OCI-LY1 (cell line): Measurements from ENCODE around the gene KRTAP3-3.
"Not testable (repeated sequence)": the region's sequence is repeated elsewhere in the genome, so short reads cannot be mapped to it uniquely, and the experiment has no call there.

Source experiments
- H2AFZ ChIP-seq: fragments of 200-600 bp; sonication (generic), shearing (Covaris generic); 2 replicates; pipeline ENCODE4 v1.6.0; 2014; ENCODE audit warnings: antibody characterized with exemption, mild to moderate bottlenecking, low read length
- H3F3A ChIP-seq: fragments of 200-600 bp; sonication (generic), shearing (Covaris generic); 2 replicates; pipeline ENCODE4 v1.6.0; 2014; ENCODE audit warnings: mild to moderate bottlenecking, antibody characterized with exemption, low read length, moderate library complexity; ENCODE audit not compliant: insufficient read depth
- H3K27ac ChIP-seq: fragments of 200-600 bp; sonication (generic); 2 replicates; pipeline ENCODE4 v1.5.1; 2014; ENCODE audit warnings: low read length, mixed run types, mild to moderate bottlenecking, low read depth; ENCODE audit not compliant: poor library complexity, severe bottlenecking
- H3K27me3 ChIP-seq: fragments of 200-600 bp; sonication (generic); 2 replicates; pipeline ENCODE4 v1.6.0; 2014; ENCODE audit warnings: antibody characterized with exemption, mild to moderate bottlenecking, low read length, moderate library complexity; ENCODE audit not compliant: insufficient read depth
- H3K36me3 ChIP-seq: fragments of 200-600 bp; sonication (generic); 2 replicates; pipeline ENCODE4 v1.6.1; 2014; ENCODE audit warnings: mild to moderate bottlenecking, antibody characterized with exemption, low read length, moderate library complexity, mixed read lengths; ENCODE audit not compliant: insufficient read depth
- H3K4me1 ChIP-seq: fragments of 200-600 bp; sonication (generic); 2 replicates; pipeline ENCODE4 v1.5.1; 2014; ENCODE audit warnings: mild to moderate bottlenecking, low read length, moderate library complexity; ENCODE audit not compliant: insufficient read depth, severe bottlenecking
- H3K4me2 ChIP-seq: fragments of 200-600 bp; sonication (generic), shearing (Covaris generic); 2 replicates; pipeline ENCODE4 v1.6.1; 2014; ENCODE audit warnings: low read length
- H3K4me3 ChIP-seq: fragments of 200-600 bp; sonication (generic); 2 replicates; pipeline ENCODE4 v1.5.1; 2014; ENCODE audit warnings: low read length, low read depth, mild to moderate bottlenecking, mixed read lengths; ENCODE audit not compliant: poor library complexity, severe bottlenecking
- H3K79me2 ChIP-seq: fragments of 200-600 bp; shearing (Covaris generic); 2 replicates; pipeline ENCODE4 v1.6.1; 2016; ENCODE audit warnings: mixed run types, low read length, mixed read lengths; ENCODE audit not compliant: insufficient read depth
- H3K9ac ChIP-seq: fragments of 200-600 bp; sonication (generic), shearing (Covaris generic); 2 replicates; pipeline ENCODE4 v1.6.1; 2014; ENCODE audit warnings: mild to moderate bottlenecking, low read length, mixed read lengths
- H3K9me2 ChIP-seq: fragments of 200-600 bp; sonication (generic), shearing (Covaris generic); 2 replicates; pipeline ENCODE4 v1.6.1; 2014; ENCODE audit warnings: low read depth, mild to moderate bottlenecking, low read length, mixed read lengths
- H3K9me3 ChIP-seq: fragments of 200-600 bp; shearing (Covaris generic); 2 replicates; pipeline ENCODE4 v1.6.1; 2014; ENCODE audit warnings: low read length, mixed read lengths
- H4K20me1 ChIP-seq: fragments of 200-600 bp; sonication (generic), shearing (Covaris generic); 2 replicates; pipeline ENCODE4 v1.6.0; 2016; ENCODE audit warnings: mild to moderate bottlenecking, low read length; ENCODE audit not compliant: insufficient read depth
- EZH2 ChIP-seq: fragments of 200-600 bp; sonication (generic), shearing (Covaris generic); IDR thresholded peaks from 2 replicates; pipeline ENCODE4 v1.8.0; 2017; ENCODE audit warnings: borderline replicate concordance, mixed run types, mild to moderate bottlenecking, antibody characterized with exemption, low read length, moderate library complexity, mixed read lengths
- TF ChIP-seq, protein P1 (sequence below): fragments of 200-600 bp; sonication (generic), shearing (Covaris generic); IDR thresholded peaks from 2 replicates; pipeline ENCODE4 v1.5.1; 2017; ENCODE audit warnings: mild to moderate bottlenecking, antibody characterized with exemption, low read length, moderate library complexity, mixed read lengths

Gene KRTAP3-3

GRCh38 chr17:41037853-41038350 lies 43.9 kb upstream of the KRTAP3-3 start:
- Histone ChIP-seq H3F3A (no peaks in the 10 kb centered on the region), H3K36me3 (no peaks in the 10 kb centered on the region), H3K9me2 (no peaks in the 10 kb centered on the region), H3K4me1 (no peaks in the 10 kb centered on the region), H3K79me2 (no peaks in the 10 kb centered on the region), H4K20me1 (no peaks in the 10 kb centered on the region), H3K4me2 (no peak overlapping the region), H3K9me3 (no peaks in the 10 kb centered on the region), H2AFZ (no peak overlapping the region), H3K27ac (no peak overlapping the region), H3K27me3 (no peaks in the 10 kb centered on the region), H3K9ac (no peak overlapping the region), H3K4me3 (no peak overlapping the region)
- TF ChIP-seq, protein P1, sequence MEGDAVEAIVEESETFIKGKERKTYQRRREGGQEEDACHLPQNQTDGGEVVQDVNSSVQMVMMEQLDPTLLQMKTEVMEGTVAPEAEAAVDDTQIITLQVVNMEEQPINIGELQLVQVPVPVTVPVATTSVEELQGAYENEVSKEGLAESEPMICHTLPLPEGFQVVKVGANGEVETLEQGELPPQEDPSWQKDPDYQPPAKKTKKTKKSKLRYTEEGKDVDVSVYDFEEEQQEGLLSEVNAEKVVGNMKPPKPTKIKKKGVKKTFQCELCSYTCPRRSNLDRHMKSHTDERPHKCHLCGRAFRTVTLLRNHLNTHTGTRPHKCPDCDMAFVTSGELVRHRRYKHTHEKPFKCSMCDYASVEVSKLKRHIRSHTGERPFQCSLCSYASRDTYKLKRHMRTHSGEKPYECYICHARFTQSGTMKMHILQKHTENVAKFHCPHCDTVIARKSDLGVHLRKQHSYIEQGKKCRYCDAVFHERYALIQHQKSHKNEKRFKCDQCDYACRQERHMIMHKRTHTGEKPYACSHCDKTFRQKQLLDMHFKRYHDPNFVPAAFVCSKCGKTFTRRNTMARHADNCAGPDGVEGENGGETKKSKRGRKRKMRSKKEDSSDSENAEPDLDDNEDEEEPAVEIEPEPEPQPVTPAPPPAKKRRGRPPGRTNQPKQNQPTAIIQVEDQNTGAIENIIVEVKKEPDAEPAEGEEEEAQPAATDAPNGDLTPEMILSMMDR, result no peak
- no peak for TF ChIP-seq EZH2

- not testable (repeated sequence) for H4K20me1 ChIP-seq, H3K4me2 ChIP-seq, H3K36me3 ChIP-seq, H2AFZ ChIP-seq, H3K79me2 ChIP-seq, H3K4me1 ChIP-seq, H3K27me3 ChIP-seq, H3K9ac ChIP-seq, H3F3A ChIP-seq, H3K9me2 ChIP-seq, H3K9me3 ChIP-seq, H3K27ac ChIP-seq, H3K4me3 ChIP-seq
Observed at GRCh38 chr17:41034346-41034935, 40.5 kb upstream of the KRTAP3-3 start, which contains the start of gene KRTAP1-3. Gene KRTAP1-3, minus strand, starts transcription at chr17:41034874. Its CDS starts 53 bp downstream, at chr17:41034821.

DNA sequence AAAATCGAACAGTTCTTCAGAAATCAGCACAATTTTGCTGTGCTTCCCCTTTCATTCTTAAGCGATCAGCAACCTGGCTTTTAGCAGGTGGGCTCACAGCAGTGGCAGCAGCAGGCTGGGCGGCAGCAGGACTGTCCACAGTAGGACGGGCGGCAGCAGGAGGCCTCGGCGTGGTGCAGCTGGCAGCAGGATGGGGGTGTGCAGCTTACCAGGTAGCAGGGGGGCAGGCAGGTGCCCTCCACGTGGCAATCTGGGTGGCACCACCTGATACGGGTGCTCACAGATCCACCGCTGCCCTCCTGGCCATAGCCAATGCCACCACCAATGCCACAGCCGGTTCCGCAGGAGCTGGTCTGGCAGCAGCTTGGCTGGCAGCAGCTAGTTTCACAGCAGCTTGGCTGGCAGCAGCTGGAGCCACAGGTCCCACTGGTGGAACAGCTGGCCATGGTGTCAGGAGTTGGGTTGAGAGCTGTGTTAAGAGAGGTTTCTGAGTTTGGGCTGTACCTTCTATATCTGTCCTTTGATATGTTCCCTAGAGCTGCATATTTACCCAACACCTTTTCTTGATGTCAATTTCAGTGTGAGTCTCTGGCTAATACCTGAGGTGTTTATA lies 35.8 kb upstream of the KRTAP3-3 start, which contains the start of gene KRTAP1-4:
Gene KRTAP1-4 (minus strand): TSS at position 563 of the 613 bp plus-strand sequence. CDS start 117 bp downstream, at position 446.
- Histone ChIP-seq H3K79me2 (no peaks in the 10 kb centered on the region), H3K4me1 (no peaks in the 10 kb centered on the region), H3K4me3 (no peak within 1 kb of the TSS), H3K4me2 (no peak within 1 kb of the TSS), H3K27ac (no peak within 1 kb of the TSS), H3K9me3 (no peaks in the 10 kb centered on the region), H4K20me1 (no peaks in the 10 kb centered on the region), H3F3A (no peaks in the 10 kb centered on the region), H3K9me2 (no peaks in the 10 kb centered on the region), H3K27me3 (no peaks in the 10 kb centered on the region), H3K9ac (no peak within 1 kb of the TSS), H3K36me3 (no peaks in the 10 kb centered on the region), H2AFZ (no peak within 1 kb of the TSS)
- no peak for TF ChIP-seq EZH2
- TF ChIP-seq, protein P1, result no peak
